ENCODE results near the gene NLK. TPM values are rescaled to one million over a fixed set of nuclear protein-coding genes. Genes with fewer than 3 reads are reported as not detected.
"Not testable (repeated sequence)": the region's sequence is repeated elsewhere in the genome, so short reads cannot be mapped to it uniquely, and the experiment has no call there.

The NLK gene
- polyA plus RNA-seq, 2 donors: 3.1 to 4.4 TPM

GRCh38 chr17:28035884-28036283, 6.6 kb upstream of the NLK start:
- not testable (repeated sequence) for H3K4me3 ChIP-seq (ENCODE audit: low read depth in 1 of 2, low read length in 2 of 2); H3K27me3 ChIP-seq (ENCODE audit: control insufficient read depth in 1 of 2, insufficient read depth in 2 of 2, low read length in 2 of 2); H3K36me3 ChIP-seq (ENCODE audit: control insufficient read depth in 2 of 2, insufficient read depth in 2 of 2, low read length in 1 of 2); H3K9me3 ChIP-seq (ENCODE audit: control insufficient read depth in 2 of 2, insufficient read depth in 1 of 2, low read depth in 1 of 2, low read length in 1 of 2); H3K27ac ChIP-seq (ENCODE audit: low read depth in 2 of 2, low read length in 1 of 2); H3K4me1 ChIP-seq (ENCODE audit: control insufficient read depth in 2 of 2, insufficient read depth in 2 of 2, low read length in 1 of 2)
- WGBS, 2 donors: 84 to 90% methylated on average over 2 of the region's 2 CpGs

- Histone ChIP-seq H3K27me3 (ENCODE audit: control insufficient read depth in 1 of 2, insufficient read depth in 2 of 2, low read length in 2 of 2) (no peaks in the 10 kb centered on the region), H3K27ac (ENCODE audit: low read depth in 2 of 2, low read length in 1 of 2) (no peak overlapping the region), H3K36me3 (ENCODE audit: control insufficient read depth in 2 of 2, insufficient read depth in 2 of 2, low read length in 1 of 2) (no peaks in the 10 kb centered on the region), H3K9me3 (ENCODE audit: control insufficient read depth in 2 of 2, insufficient read depth in 1 of 2, low read depth in 1 of 2, low read length in 1 of 2) (peaks cover 0 to 2% of the 10 kb centered on the region in 2 donors), H3K4me1 (ENCODE audit: control insufficient read depth in 2 of 2, insufficient read depth in 2 of 2, low read length in 1 of 2) (peaks cover 4 to 7% of the 10 kb centered on the region in 2 donors), H3K4me3 (ENCODE audit: low read depth in 1 of 2, low read length in 2 of 2) (no peak overlapping the region)
- WGBS, 2 donors: 16 to 34% methylated on average over 1 of the region's 1 CpG
Measured at GRCh38 chr17:28038802-28039201, 3.7 kb upstream of the NLK start.

- Histone ChIP-seq H3K36me3 (ENCODE audit: control insufficient read depth in 2 of 2, insufficient read depth in 2 of 2, low read length in 1 of 2) (no peaks in the 10 kb centered on the region), H3K4me3 (ENCODE audit: low read depth in 1 of 2, low read length in 2 of 2) (no peak overlapping the region), H3K9me3 (ENCODE audit: control insufficient read depth in 2 of 2, insufficient read depth in 1 of 2, low read depth in 1 of 2, low read length in 1 of 2) (peaks cover 0 to 2% of the 10 kb centered on the region in 2 donors), H3K27me3 (ENCODE audit: control insufficient read depth in 1 of 2, insufficient read depth in 2 of 2, low read length in 2 of 2) (no peaks in the 10 kb centered on the region), H3K27ac (ENCODE audit: low read depth in 2 of 2, low read length in 1 of 2) (no peak overlapping the region), H3K4me1 (ENCODE audit: control insufficient read depth in 2 of 2, insufficient read depth in 2 of 2, low read length in 1 of 2) (peaks cover 4 to 7% of the 10 kb centered on the region in 2 donors)
- WGBS, 2 donors: 67 to 71% methylated on average over 3 of the region's 3 CpGs
Measured at GRCh38 chr17:28039251-28039650, 3.2 kb upstream of the NLK start.

GRCh38 chr17:28040406-28040805, 2.1 kb upstream of the NLK start:
- H3K4me1 ChIP-seq (ENCODE audit: control insufficient read depth in 2 of 2, insufficient read depth in 2 of 2, low read length in 1 of 2): peaks cover 4 to 7% of the 10 kb centered on the region in 2 donors
- H3K36me3 ChIP-seq (ENCODE audit: control insufficient read depth in 2 of 2, insufficient read depth in 2 of 2, low read length in 1 of 2): no peaks in the 10 kb centered on the region
- 90 to 92% methylated on average over 6 of the region's 6 CpGs for WGBS, 2 donors
- H3K27ac ChIP-seq (ENCODE audit: low read depth in 2 of 2, low read length in 1 of 2): no peak overlapping the region
- H3K9me3 ChIP-seq (ENCODE audit: control insufficient read depth in 2 of 2, insufficient read depth in 1 of 2, low read depth in 1 of 2, low read length in 1 of 2): peaks cover 0 to 2% of the 10 kb centered on the region in 2 donors
- no peaks in the 10 kb centered on the region for H3K27me3 ChIP-seq (ENCODE audit: control insufficient read depth in 1 of 2, insufficient read depth in 2 of 2, low read length in 2 of 2)
- H3K4me3 ChIP-seq (ENCODE audit: low read depth in 1 of 2, low read length in 2 of 2): peak overlapping the region in 1 of 2 donors; percentile 79

- no peaks in the 10 kb centered on the region for H3K36me3 ChIP-seq (ENCODE audit: control insufficient read depth in 2 of 2, insufficient read depth in 2 of 2, low read length in 1 of 2)
- H3K9me3 ChIP-seq (ENCODE audit: control insufficient read depth in 2 of 2, insufficient read depth in 1 of 2, low read depth in 1 of 2, low read length in 1 of 2): peaks cover 0 to 2% of the 10 kb centered on the region in 2 donors
- peaks cover 4 to 7% of the 10 kb centered on the region in 2 donors for H3K4me1 ChIP-seq (ENCODE audit: control insufficient read depth in 2 of 2, insufficient read depth in 2 of 2, low read length in 1 of 2)
- peak overlapping the region; percentile 69 to 79 for H3K4me3 ChIP-seq (ENCODE audit: low read depth in 1 of 2, low read length in 2 of 2)
- 1% methylated on average over 40 to 43 of the region's 43 CpGs for WGBS, 2 donors
- peak overlapping the region; percentile 53 to 75 for H3K27ac ChIP-seq (ENCODE audit: low read depth in 2 of 2, low read length in 1 of 2)
- no peaks in the 10 kb centered on the region for H3K27me3 ChIP-seq (ENCODE audit: control insufficient read depth in 1 of 2, insufficient read depth in 2 of 2, low read length in 2 of 2)
Measured at GRCh38 chr17:28041068-28041843, 1.2 kb upstream of the NLK start.

GRCh38 chr17:28041844-28042656, 427 bp upstream of the NLK start:
- 3% methylated on average over 23 to 34 of the region's 34 CpGs for WGBS, 2 donors
- no peaks in the 10 kb centered on the region for H3K27me3 ChIP-seq (ENCODE audit: control insufficient read depth in 1 of 2, insufficient read depth in 2 of 2, low read length in 2 of 2)
- H3K36me3 ChIP-seq (ENCODE audit: control insufficient read depth in 2 of 2, insufficient read depth in 2 of 2, low read length in 1 of 2): no peaks in the 10 kb centered on the region
- peak overlapping the region; percentile 53 to 75 for H3K27ac ChIP-seq (ENCODE audit: low read depth in 2 of 2, low read length in 1 of 2)
- peaks cover 4 to 7% of the 10 kb centered on the region in 2 donors for H3K4me1 ChIP-seq (ENCODE audit: control insufficient read depth in 2 of 2, insufficient read depth in 2 of 2, low read length in 1 of 2)
- peak overlapping the region; percentile 69 to 79 for H3K4me3 ChIP-seq (ENCODE audit: low read depth in 1 of 2, low read length in 2 of 2)
- H3K9me3 ChIP-seq (ENCODE audit: control insufficient read depth in 2 of 2, insufficient read depth in 1 of 2, low read depth in 1 of 2, low read length in 1 of 2): peaks cover 0 to 2% of the 10 kb centered on the region in 2 donors

- Histone ChIP-seq H3K9me3 (ENCODE audit: control insufficient read depth in 2 of 2, insufficient read depth in 1 of 2, low read depth in 1 of 2, low read length in 1 of 2) (peaks cover 0 to 2% of the 10 kb centered on the region in 2 donors), H3K27ac (ENCODE audit: low read depth in 2 of 2, low read length in 1 of 2) (no peak overlapping the region), H3K27me3 (ENCODE audit: control insufficient read depth in 1 of 2, insufficient read depth in 2 of 2, low read length in 2 of 2) (no peaks in the 10 kb centered on the region), H3K4me3 (ENCODE audit: low read depth in 1 of 2, low read length in 2 of 2) (no peak overlapping the region), H3K36me3 (ENCODE audit: control insufficient read depth in 2 of 2, insufficient read depth in 2 of 2, low read length in 1 of 2) (no peaks in the 10 kb centered on the region), H3K4me1 (ENCODE audit: control insufficient read depth in 2 of 2, insufficient read depth in 2 of 2, low read length in 1 of 2) (peaks cover 4 to 7% of the 10 kb centered on the region in 2 donors)
- 97 to 98% methylated on average over 16 of the region's 16 CpGs for WGBS, 2 donors
Measured at GRCh38 chr17:28042721-28043291, 329 bp downstream of the NLK start.

GRCh38 chr17:28043296-28043695, 819 bp downstream of the NLK start:
- Histone ChIP-seq H3K27me3 (ENCODE audit: control insufficient read depth in 1 of 2, insufficient read depth in 2 of 2, low read length in 2 of 2) (no peaks in the 10 kb centered on the region), H3K36me3 (ENCODE audit: control insufficient read depth in 2 of 2, insufficient read depth in 2 of 2, low read length in 1 of 2) (no peaks in the 10 kb centered on the region), H3K4me3 (ENCODE audit: low read depth in 1 of 2, low read length in 2 of 2) (peak overlapping the region in 1 of 2 donors; percentile 15), H3K9me3 (ENCODE audit: control insufficient read depth in 2 of 2, insufficient read depth in 1 of 2, low read depth in 1 of 2, low read length in 1 of 2) (peaks cover 0 to 2% of the 10 kb centered on the region in 2 donors), H3K4me1 (ENCODE audit: control insufficient read depth in 2 of 2, insufficient read depth in 2 of 2, low read length in 1 of 2) (peaks cover 4 to 7% of the 10 kb centered on the region in 2 donors), H3K27ac (ENCODE audit: low read depth in 2 of 2, low read length in 1 of 2) (no peak overlapping the region)
- 80 to 93% methylated on average over 3 of the region's 3 CpGs for WGBS, 2 donors

GRCh38 chr17:28043741-28044140, 1.3 kb downstream of the NLK start:
- Histone ChIP-seq H3K36me3 (ENCODE audit: control insufficient read depth in 2 of 2, insufficient read depth in 2 of 2, low read length in 1 of 2) (no peaks in the 10 kb centered on the region), H3K27me3 (ENCODE audit: control insufficient read depth in 1 of 2, insufficient read depth in 2 of 2, low read length in 2 of 2) (no peaks in the 10 kb centered on the region), H3K4me3 (ENCODE audit: low read depth in 1 of 2, low read length in 2 of 2) (peak overlapping the region in 1 of 2 donors; percentile 15), H3K27ac (ENCODE audit: low read depth in 2 of 2, low read length in 1 of 2) (no peak overlapping the region), H3K4me1 (ENCODE audit: control insufficient read depth in 2 of 2, insufficient read depth in 2 of 2, low read length in 1 of 2) (peaks cover 4 to 7% of the 10 kb centered on the region in 2 donors), H3K9me3 (ENCODE audit: control insufficient read depth in 2 of 2, insufficient read depth in 1 of 2, low read depth in 1 of 2, low read length in 1 of 2) (peaks cover 0 to 2% of the 10 kb centered on the region in 2 donors)
